HG03159 (cell line): ENCODE results near the gene CEACAM21.
A peak's percentile ranks its signal among the peaks of the same experiment; 100 is the strongest.
"Not testable (repeated sequence)": the region's sequence is repeated elsewhere in the genome, so short reads cannot be mapped to it uniquely, and the experiment has no call there.

Source experiments
- ATAC-seq: cut with Tn5 transposase; IDR thresholded peaks from one replicate; pipeline ENCODE4 v1.9.1; 2021; ENCODE audit warnings: mild to moderate bottlenecking, moderate library complexity; ENCODE audit not compliant: unreplicated experiment

Gene CEACAM21

GRCh38 chr19:41548954-41549688 is 26.8 kb upstream of the CEACAM21 start:
- peak; percentile 49 for ATAC-seq

- ATAC-seq = no peak
These were observed 26.1 kb upstream of the CEACAM21 start for GRCh38 chr19:41549884-41550283.

GRCh38 chr19:41551212-41551610 is 24.8 kb upstream of the CEACAM21 start:
- no peak for ATAC-seq

GRCh38 chr19:41551711-41552110 is 24.3 kb upstream of the CEACAM21 start:
- no peak for ATAC-seq

GRCh38 chr19:41552558-41552957 is 23.4 kb upstream of the CEACAM21 start:
- ATAC-seq = no peak

GRCh38 chr19:41553804-41554203 is 22.2 kb upstream of the CEACAM21 start:
- ATAC-seq = no peak

GRCh38 chr19:41554907-41555306 is 21.1 kb upstream of the CEACAM21 start:
- no peak for ATAC-seq

GRCh38 chr19:41555748-41556147 is 20.2 kb upstream of the CEACAM21 start:
- no peak for ATAC-seq

- no peak for ATAC-seq
These were observed 12.0 kb upstream of the CEACAM21 start for GRCh38 chr19:41563854-41564514.

GRCh38 chr19:41564515-41565378 is 11.2 kb upstream of the CEACAM21 start:
- no peak for ATAC-seq

GRCh38 chr19:41565379-41565720 is 10.6 kb upstream of the CEACAM21 start:
- no peak for ATAC-seq

- ATAC-seq = no peak
These were observed 10.0 kb upstream of the CEACAM21 start for GRCh38 chr19:41566001-41566400.

GRCh38 chr19:41569481-41570150 is 6.3 kb upstream of the CEACAM21 start:
- ATAC-seq = no peak

- no peak for ATAC-seq
These were observed 5.8 kb upstream of the CEACAM21 start for GRCh38 chr19:41570179-41570578.

- no peak for ATAC-seq
These were observed 5.3 kb upstream of the CEACAM21 start for GRCh38 chr19:41570639-41571112.

- no peak for ATAC-seq
These were observed 1.3 kb downstream of the CEACAM21 start for GRCh38 chr19:41577144-41577830.

GRCh38 chr19:41577833-41578232 is 1.9 kb downstream of the CEACAM21 start:
- ATAC-seq = no peak

- no peak for ATAC-seq
These were observed 2.9 kb downstream of the CEACAM21 start for GRCh38 chr19:41578886-41579285.

- ATAC-seq = not testable (repeated sequence)
These were observed 5.1 kb downstream of the CEACAM21 start for GRCh38 chr19:41581068-41581467.

- ATAC-seq = not testable (repeated sequence)
These were observed 6.7 kb downstream of the CEACAM21 start for GRCh38 chr19:41582577-41583182.
